HepG2 (cell line): Measurements from ENCODE around the gene ANKIB1. TPM values are rescaled to one million over a fixed set of nuclear protein-coding genes. Genes with fewer than 3 reads are reported as not detected.

Experiments used
- ATAC-seq: fragments of 200-7000 bp; cut with Tn5 transposase; 3 replicates; pipeline ENCODE4 v1.9.1; 2020; ENCODE audit warnings: mild to moderate bottlenecking, moderate library complexity
- BruUV-seq: library from RNA; stranded (reverse); fragments of 400-500 nt; replicated peaks from 2 replicates; lab custom pipeline; 2021; lab: Mats Ljungman, UMichigan
- CTCF ChIA-PET: fragments of 300-600 bp; formaldehyde crosslinking; extraction: SDS; loops from one replicate; lab custom pipeline; 2021; ENCODE audit warnings: low total read pairs, inconsistent platforms, low intra/inter-chr PET ratio; lab: Yijun Ruan, JAX
- POLR2A ChIA-PET: fragments of 350-600 bp; sonication (Branson Sonifier 250); formaldehyde crosslinking; loops from one replicate; lab custom pipeline; 2020; ENCODE audit warnings: antibody characterized with exemption, inconsistent platforms; lab: Yijun Ruan, JAX
- DNase-seq: peaks from one replicate; pipeline ENCODE4 v3.0.0-alpha.2; 2015; ENCODE audit warnings: low spot score
- FAIRE-seq: peaks from 3 replicates; lab custom pipeline; 2011; peaks lifted over from hg19 to GRCh38; lab: Jason Lieb, UNC
- H2AFZ ChIP-seq: one replicate; pipeline ENCODE4 v1.6.1; 2011; ENCODE audit warnings: low read length, inconsistent platforms
- H3K27ac ChIP-seq: fragments of 300-600 bp; 3 replicates; pipeline ENCODE4 v1.8.0; 2011; ENCODE audit warnings: mixed run types, mild to moderate bottlenecking, mixed read lengths, low read length, inconsistent platforms; ENCODE audit not compliant: insufficient read depth; ENCODE audit errors: extremely low read length
- H3K27me3 ChIP-seq, 2 experiments: fragments of 200-600 bp in 1 of 2; 2 replicates in 1 of 2; 3 replicates in 1 of 2; pipeline versions ENCODE4 v1.6.0 to v1.8.0; 2011; ENCODE audit warnings: low read length in 2 of 2, mild to moderate bottlenecking in 2 of 2, moderate library complexity in 2 of 2, inconsistent platforms in 1 of 2; ENCODE audit not compliant: insufficient read depth in 2 of 2, control insufficient read depth in 1 of 2
- H3K36me3 ChIP-seq, 2 experiments: fragments of 200-600 bp in 1 of 2; replicated peaks in 1 of 2; 2 replicates in 1 of 2; 3 replicates in 1 of 2; pipeline versions ENCODE4 v1.5.1 to v1.8.0; 2011; ENCODE audit warnings: low read length in 2 of 2, inconsistent platforms in 1 of 2; ENCODE audit not compliant: insufficient read depth in 2 of 2, control insufficient read depth in 1 of 2
- H3K4me1 ChIP-seq: 2 replicates; pipeline ENCODE4 v1.5.1; 2012; ENCODE audit warnings: low read length, inconsistent platforms; ENCODE audit not compliant: insufficient read depth
- H3K4me2 ChIP-seq: 2 replicates; pipeline ENCODE4 v1.6.0; 2011; ENCODE audit warnings: low read depth, low read length, inconsistent platforms
- H3K4me3 ChIP-seq, 3 experiments: fragments of 200-600 bp in 1 of 3; sonication (generic), shearing (Covaris generic) in 1 of 3; replicated peaks in 1 of 3; 2 replicates each; pipeline ENCODE4 v1.5.1; 2011 to 2016; ENCODE audit warnings: low read length in 3 of 3, inconsistent platforms in 2 of 3, low read depth in 2 of 3, mild to moderate bottlenecking in 2 of 3, control low read depth in 1 of 3, mixed read lengths in 1 of 3; ENCODE audit not compliant: insufficient read depth in 1 of 3
- H3K79me2 ChIP-seq: one replicate; pipeline ENCODE4 v1.6.1; 2011; ENCODE audit warnings: low read length, inconsistent platforms; ENCODE audit not compliant: insufficient read depth
- H3K9ac ChIP-seq: 2 replicates; pipeline ENCODE4 v1.6.0; 2011; ENCODE audit warnings: mild to moderate bottlenecking, low read depth, low read length, inconsistent platforms; ENCODE audit not compliant: insufficient read depth
- H3K9me3 ChIP-seq: 2 replicates; pipeline ENCODE4 v1.5.1; 2012; ENCODE audit warnings: mild to moderate bottlenecking, low read length
- H4K20me1 ChIP-seq: 2 replicates; pipeline ENCODE4 v1.6.0; 2011; ENCODE audit warnings: inconsistent platforms, mild to moderate bottlenecking, low read length, moderate library complexity; ENCODE audit not compliant: insufficient read depth
- MTA1 ChIP-seq: sonication (generic); formaldehyde crosslinking; IDR thresholded peaks from 2 replicates; pipeline ENCODE4 v1.4.0; 2020; ENCODE audit warnings: missing genetic modification reagents, mild to moderate bottlenecking, borderline replicate concordance
- PLRG1 ChIP-seq: fragments of 450-650 bp; conservative IDR thresholded peaks from 2 replicates; pipeline ENCODE4 v1.6.1; 2016
- SP140L ChIP-seq: sonication (generic); formaldehyde crosslinking; IDR thresholded peaks from 2 replicates; pipeline ENCODE4 v1.4.0; 2020; ENCODE audit warnings: missing genetic modification reagents, borderline replicate concordance
- SRSF4 ChIP-seq: fragments of 200-400 bp; formaldehyde crosslinking; IDR thresholded peaks from one replicate; pipeline ENCODE4 v1.6.1; 2018; ENCODE audit warnings: mild to moderate bottlenecking, low read depth, low read length, moderate library complexity; ENCODE audit not compliant: poor library complexity, severe bottlenecking
- ZKSCAN1 ChIP-seq: fragments of 150-350 bp; IDR thresholded peaks from 2 replicates; pipeline ENCODE4 v1.6.1; 2014; ENCODE audit warnings: low read length
- ZNF138 ChIP-seq: sonication (generic); formaldehyde crosslinking; IDR thresholded peaks from 2 replicates; pipeline ENCODE4 v1.5.0; 2020; ENCODE audit warnings: mild to moderate bottlenecking, low read depth, missing genetic modification reagents
- ZNF335 ChIP-seq: sonication (generic); formaldehyde crosslinking; IDR thresholded peaks from 2 replicates; pipeline ENCODE4 v1.4.0; 2020; ENCODE audit warnings: missing genetic modification reagents
- ZNF44 ChIP-seq: sonication (generic); formaldehyde crosslinking; IDR thresholded peaks from 2 replicates; pipeline ENCODE4 v1.5.1; 2020; ENCODE audit warnings: mild to moderate bottlenecking, missing genetic modification reagents
- WGBS: methylation state at CpG from one replicate; pipeline ENCODE4 v1.1.6; 2017; ENCODE audit warnings: low lambda C conversion rate; 5-methylcytosine and 5-hydroxymethylcytosine counted together
- in situ Hi-C: cut with HindIII; loops from 2 replicates; pipeline ENCODE4 v1.10.0; 2017; ENCODE audit warnings: low pct_unique_long_range_greater_than_20kb; ENCODE audit not compliant: extremely low pct_ligation_motif_present
- intact Hi-C: fragments of 100-400 bp; cut with micrococcal nuclease; formaldehyde crosslinking; loops from one replicate; pipeline ENCODE4 v1.10.0; 2022; ENCODE audit not compliant: unreplicated experiment
- polyA plus RNA-seq, 8 experiments: library from polyadenylated mRNA; depleted of rRNA in 3 of 8; stranded (reverse) in 7 of 8; unstranded in 1 of 8; fragments of >200 nt; fragmentation: Illumina TruSeq in 4 of 8; extraction: Trizol in 4 of 8; gene quantifications; 2 replicates each; pipeline versions ENCODE4 v1.2.1 to v1.2.3, GENCODE V29; 2011 to 2016; ENCODE audit warnings: low read depth in 4 of 8, missing spikeins in 1 of 8, mixed read lengths in 1 of 8; ENCODE audit not compliant: insufficient read depth in 1 of 8
- total RNA-seq, 5 experiments: library from RNA; depleted of rRNA; stranded (reverse); fragments of >200 nt; fragmentation: Illumina TruSeq; extraction: Trizol; gene quantifications; 2 replicates each; pipeline ENCODE4 v1.2.3, GENCODE V29; 2016; ENCODE audit warnings: low read depth in 1 of 5
- TF ChIP-seq, protein P1 (sequence below): sonication (generic); formaldehyde crosslinking; IDR thresholded peaks from 2 replicates; pipeline ENCODE4 v1.4.0; 2020; ENCODE audit warnings: missing genetic modification reagents, mild to moderate bottlenecking, borderline replicate concordance
- TF ChIP-seq, protein P2 (sequence below): sonication (generic); formaldehyde crosslinking; IDR thresholded peaks from 2 replicates; pipeline ENCODE4 v1.8.0; 2022; ENCODE audit warnings: mild to moderate bottlenecking, missing genetic modification reagents, moderate library complexity
- TF ChIP-seq, protein P3 (sequence below): sonication (generic); formaldehyde crosslinking; conservative IDR thresholded peaks from 2 replicates; pipeline ENCODE4 v1.4.0; 2020; ENCODE audit warnings: missing genetic modification reagents
- TF ChIP-seq, protein P4 (sequence below): sonication (generic); formaldehyde crosslinking; IDR thresholded peaks from 2 replicates; pipeline ENCODE4 v1.8.1; 2023; ENCODE audit warnings: missing genetic modification reagents, mild to moderate bottlenecking, borderline replicate concordance

ANKIB1 gene
- total and polyA plus RNA-seq, 2 of the 13 experiments (the other 11 are each of a cell fraction or from before 2014, with no cell fraction given): 28.7 to 29.6 TPM

DNA sequence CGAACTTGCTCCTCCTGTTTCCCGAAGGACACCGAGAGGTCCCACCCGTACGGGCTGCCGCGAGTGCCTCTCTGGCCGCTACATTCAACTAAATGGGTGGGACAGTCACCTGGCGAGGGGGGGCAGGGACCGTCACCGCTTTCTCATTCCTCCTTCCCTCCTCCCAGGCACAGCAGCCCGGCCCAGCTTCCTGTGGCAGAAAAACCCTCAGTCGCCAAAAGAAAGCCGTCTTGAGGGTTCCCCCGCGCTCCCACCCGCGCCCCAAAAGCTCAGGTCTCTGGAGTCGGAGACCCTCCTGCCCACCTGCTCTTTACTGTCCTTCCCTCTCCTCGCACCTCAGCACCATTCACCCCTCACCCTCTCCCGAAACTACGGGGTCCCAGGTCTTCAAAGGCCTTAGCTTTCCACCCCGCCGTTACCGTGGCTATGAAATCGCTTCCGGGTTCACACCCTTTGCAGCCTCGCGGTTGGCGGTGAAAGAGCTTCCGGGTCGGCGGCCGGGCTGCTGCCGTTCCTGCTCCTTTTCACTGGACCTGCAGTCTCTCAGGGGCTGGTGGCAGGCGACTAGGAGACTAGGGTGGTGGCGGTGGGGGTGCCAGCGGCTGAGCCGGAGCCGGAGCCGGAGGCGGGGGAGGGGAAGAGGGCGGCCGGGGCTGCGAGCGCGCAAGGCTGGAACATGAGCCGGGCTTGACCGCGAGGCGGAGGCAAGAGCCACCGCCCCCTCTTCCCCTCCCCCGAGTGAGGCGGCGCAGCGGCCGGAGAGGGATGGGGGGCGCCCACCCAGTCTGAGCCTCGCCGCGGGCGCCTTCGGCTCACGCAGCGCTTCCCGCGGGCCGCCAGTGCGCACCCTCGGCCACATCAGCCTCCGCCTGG lies at the start of gene ANKIB1, which contains the start of gene KRIT1 (continued):
- TF ChIP-seq SP140L (CRISPR knock-in tag) (no peak), ZKSCAN1 (no peak), PLRG1 (no peak)
- TF ChIP-seq, protein P1, sequence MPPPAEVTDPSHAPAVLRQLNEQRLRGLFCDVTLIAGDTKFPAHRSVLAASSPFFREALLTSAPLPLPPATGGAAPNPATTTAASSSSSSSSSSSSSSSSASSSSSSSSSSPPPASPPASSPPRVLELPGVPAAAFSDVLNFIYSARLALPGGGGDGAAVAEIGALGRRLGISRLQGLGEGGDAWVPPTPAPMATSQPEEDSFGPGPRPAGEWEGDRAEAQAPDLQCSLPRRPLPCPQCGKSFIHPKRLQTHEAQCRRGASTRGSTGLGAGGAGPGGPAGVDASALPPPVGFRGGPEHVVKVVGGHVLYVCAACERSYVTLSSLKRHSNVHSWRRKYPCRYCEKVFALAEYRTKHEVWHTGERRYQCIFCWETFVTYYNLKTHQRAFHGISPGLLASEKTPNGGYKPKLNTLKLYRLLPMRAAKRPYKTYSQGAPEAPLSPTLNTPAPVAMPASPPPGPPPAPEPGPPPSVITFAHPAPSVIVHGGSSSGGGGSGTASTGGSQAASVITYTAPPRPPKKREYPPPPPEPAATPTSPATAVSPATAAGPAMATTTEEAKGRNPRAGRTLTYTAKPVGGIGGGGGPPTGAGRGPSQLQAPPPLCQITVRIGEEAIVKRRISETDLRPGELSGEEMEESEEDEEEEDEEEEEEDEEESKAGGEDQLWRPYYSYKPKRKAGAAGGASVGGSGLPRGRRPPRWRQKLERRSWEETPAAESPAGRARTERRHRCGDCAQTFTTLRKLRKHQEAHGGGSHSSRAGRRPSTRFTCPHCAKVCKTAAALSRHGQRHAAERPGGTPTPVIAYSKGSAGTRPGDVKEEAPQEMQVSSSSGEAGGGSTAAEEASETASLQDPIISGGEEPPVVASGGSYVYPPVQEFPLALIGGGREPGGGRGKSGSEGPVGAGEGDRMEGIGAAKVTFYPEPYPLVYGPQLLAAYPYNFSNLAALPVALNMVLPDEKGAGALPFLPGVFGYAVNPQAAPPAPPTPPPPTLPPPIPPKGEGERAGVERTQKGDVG (CRISPR knock-in tag): no peak

DNA sequence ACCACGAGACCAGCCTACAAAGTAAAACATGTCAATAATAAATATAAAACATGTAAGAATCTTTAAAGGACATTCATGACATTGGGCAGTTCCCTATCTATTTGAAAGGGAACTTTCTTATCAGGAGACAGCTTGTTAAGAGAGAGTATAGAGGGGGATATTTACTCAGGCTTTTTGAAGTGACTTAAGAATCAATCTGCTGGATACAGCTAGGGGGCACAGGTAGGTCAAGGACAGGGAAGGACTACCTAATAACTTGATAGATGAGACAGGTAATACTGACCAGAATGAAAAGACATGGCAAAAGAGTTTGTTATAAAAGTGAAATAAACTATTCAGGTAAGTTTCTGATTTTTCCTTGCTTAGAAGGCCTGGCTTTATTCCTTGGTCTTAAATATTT lies 45.0 kb upstream of the ANKIB1 start:
- 95% methylated on average over 1 of the region's 1 CpG for WGBS
- Histone ChIP-seq H3K4me3 (no peak overlapping the region), H2AFZ (no peak overlapping the region), H3K4me1 (no peaks in the 10 kb centered on the region), H4K20me1 (no peaks in the 10 kb centered on the region), H3K27ac (no peak overlapping the region), H3K4me2 (no peak overlapping the region), H3K27me3 (no peaks in the 10 kb centered on the region), H3K9me3 (no peaks in the 10 kb centered on the region), H3K9ac (no peak overlapping the region), H3K36me3 (peaks cover 6 to 44% of the 10 kb centered on the region in 2 experiments; a peak in 4 of 5 replicates)
- ATAC-seq (no peak), FAIRE-seq (no peak)
- intact Hi-C loops: no loop called here
- in situ Hi-C loops: no loop called here
- TF ChIP-seq, protein P2, sequence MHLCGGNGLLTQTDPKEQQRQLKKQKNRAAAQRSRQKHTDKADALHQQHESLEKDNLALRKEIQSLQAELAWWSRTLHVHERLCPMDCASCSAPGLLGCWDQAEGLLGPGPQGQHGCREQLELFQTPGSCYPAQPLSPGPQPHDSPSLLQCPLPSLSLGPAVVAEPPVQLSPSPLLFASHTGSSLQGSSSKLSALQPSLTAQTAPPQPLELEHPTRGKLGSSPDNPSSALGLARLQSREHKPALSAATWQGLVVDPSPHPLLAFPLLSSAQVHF (CRISPR knock-in tag): no peak
- TF ChIP-seq ZNF138 (CRISPR knock-in tag) (no peak), MTA1 (CRISPR knock-in tag) (no peak), ZNF44 (CRISPR knock-in tag) (no peak), SRSF4 (no peak), ZNF335 (CRISPR knock-in tag) (no peak)
- TF ChIP-seq, protein P3, sequence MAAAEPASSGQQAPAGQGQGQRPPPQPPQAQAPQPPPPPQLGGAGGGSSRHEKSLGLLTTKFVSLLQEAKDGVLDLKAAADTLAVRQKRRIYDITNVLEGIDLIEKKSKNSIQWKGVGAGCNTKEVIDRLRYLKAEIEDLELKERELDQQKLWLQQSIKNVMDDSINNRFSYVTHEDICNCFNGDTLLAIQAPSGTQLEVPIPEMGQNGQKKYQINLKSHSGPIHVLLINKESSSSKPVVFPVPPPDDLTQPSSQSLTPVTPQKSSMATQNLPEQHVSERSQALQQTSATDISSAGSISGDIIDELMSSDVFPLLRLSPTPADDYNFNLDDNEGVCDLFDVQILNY (CRISPR knock-in tag): no peak
- TF ChIP-seq, protein P4, sequence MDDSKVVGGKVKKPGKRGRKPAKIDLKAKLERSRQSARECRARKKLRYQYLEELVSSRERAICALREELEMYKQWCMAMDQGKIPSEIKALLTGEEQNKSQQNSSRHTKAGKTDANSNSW (CRISPR knock-in tag): no peak
- TF ChIP-seq, all 625 proteins: peak for 0
- no peak for DNase-seq
- no peaks in the 10 kb centered on the region for H3K79me2 ChIP-seq
- CTCF ChIA-PET: no interaction called here
- POLR2A ChIA-PET: no interaction called here
- BruUV-seq: no TSS peak
